GM18867 (cell line): ENCODE measurements around the gene DEPDC1.
A peak's percentile ranks its signal among the peaks of the same experiment; 100 is the strongest.
"Not testable (repeated sequence)": the region's sequence is repeated elsewhere in the genome, so short reads cannot be mapped to it uniquely, and the experiment has no call there.

Source experiments
- ATAC-seq: cut with Tn5 transposase; IDR thresholded peaks from one replicate; pipeline ENCODE4 v1.9.1; 2021; ENCODE audit warnings: mild to moderate bottlenecking, moderate library complexity; ENCODE audit not compliant: unreplicated experiment

Gene DEPDC1

DNA sequence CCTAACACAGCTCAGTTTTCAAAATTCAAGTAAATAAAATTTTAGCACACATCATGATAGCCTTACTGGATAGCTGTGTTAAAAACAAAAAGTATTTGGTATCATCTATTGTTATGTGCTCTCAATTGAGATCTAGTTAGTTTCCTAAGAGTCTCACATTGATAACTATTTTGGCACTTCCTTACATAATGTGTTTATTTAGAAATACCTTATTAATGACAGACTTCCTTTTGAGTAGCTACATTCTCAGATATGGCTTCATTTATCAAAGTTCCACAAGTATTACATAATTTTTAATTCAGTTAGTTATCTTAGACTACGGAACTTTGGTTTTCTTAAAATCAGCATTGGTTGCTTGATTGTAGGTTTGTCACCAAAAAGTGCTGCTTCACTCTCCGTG lies 20.3 kb downstream of the DEPDC1 start:
- not testable (repeated sequence) for ATAC-seq

DNA sequence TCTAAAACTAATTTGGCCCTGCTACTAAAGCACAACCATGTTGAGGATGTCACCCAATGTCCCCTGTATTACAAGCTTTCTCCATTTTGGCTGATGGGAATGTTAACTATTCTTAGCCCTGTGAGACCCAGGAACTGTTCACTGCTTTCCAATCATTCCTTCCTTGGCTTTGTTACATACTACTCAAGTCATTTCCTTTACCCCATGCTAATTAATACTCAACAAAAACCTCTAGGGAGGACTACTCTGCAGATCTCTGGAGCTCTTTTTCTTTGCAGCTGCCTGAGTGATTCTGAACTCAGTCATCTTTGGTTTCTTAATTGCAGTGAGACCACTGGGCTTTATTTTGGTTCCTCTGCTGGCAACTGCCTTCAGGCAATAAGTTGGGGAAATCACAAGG lies 23.8 kb downstream of the DEPDC1 start:
- no peak for ATAC-seq

DNA sequence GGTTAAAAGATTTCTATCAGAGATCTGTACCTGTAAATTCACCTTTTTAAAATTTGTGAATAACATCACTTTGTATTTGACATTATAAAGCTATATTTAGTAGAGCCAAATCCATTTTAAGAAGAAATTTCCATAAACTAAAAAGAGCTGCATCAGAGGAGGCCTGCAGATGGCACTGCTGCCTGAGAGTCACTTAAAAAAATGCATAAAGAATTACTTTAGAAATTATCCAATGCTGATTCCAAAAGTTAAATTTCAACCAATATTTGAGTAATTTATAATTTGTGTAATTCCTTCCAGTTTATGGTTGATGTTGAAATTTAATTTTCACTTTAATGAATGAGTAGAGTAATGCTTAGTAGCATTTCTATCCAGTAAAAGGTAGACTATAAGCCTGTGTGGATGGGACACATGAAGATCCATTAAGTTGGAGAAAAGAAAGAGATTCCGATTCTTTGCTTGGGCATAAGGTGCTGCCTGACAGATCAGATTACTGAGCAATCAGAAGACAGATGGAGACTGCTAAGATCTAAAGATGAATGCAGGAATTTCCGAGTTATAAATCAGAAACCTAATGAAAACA lies 26.4 kb downstream of the DEPDC1 start:
- no peak for ATAC-seq

DNA sequence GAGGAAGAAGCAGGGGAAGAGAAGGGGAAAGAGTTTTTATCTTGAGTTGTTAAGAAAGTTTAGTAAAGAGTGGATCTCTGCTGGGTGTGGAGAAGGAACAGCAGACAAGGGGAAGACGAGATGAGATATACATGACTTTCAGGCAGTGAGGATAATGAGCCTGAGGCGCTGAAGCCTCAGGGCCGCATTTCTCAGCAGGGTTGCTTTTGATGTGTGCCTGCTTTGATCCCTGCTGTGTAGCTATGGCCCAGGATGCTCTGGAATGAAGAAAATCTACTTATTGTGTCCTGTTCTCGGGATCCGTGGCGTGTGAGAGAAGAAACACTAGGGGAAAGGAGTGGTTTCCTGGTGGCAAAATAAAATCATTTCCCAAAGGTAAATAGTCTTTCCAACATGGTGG lies 32.0 kb downstream of the DEPDC1 start:
- ATAC-seq = no peak

DNA sequence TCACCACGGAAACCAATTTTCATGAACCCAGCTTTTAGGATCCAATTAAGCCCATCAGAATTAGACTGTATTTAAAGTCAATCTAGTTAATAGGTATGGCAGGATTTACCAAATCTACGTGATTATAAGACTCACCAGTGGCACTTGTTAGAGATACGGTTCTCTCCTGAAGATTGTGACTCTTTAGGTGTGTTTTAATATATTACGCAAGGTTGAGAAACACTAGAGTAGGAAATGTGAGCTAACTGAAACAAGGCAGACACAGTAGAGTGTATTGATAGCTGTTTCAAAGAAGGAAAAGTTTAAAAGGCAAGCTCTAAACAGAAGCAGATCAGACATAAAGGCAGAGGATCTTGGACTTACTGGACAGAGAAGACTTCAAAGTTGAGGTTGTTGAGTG lies 35.9 kb downstream of the DEPDC1 start:
- ATAC-seq = no peak

DNA sequence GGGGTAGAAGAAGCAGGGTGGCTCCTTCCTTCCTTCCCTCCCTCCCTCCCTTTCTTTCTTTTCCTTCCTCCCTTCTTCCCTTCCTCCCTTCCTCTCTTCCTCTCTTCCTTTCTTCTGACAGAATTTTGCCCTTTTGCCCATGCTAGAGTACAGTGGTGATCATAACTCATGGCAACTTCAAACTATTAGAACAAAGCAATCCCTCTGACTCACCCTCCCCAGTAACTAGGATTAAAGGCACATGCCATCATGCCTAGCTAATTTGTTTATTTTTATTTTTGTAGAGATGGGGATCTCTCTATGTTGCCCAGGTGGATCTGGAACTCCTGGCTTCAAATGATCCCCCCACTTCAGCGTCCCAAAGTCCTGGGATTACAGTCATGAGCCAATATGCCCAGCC lies 37.1 kb downstream of the DEPDC1 start:
- ATAC-seq = no peak

DNA sequence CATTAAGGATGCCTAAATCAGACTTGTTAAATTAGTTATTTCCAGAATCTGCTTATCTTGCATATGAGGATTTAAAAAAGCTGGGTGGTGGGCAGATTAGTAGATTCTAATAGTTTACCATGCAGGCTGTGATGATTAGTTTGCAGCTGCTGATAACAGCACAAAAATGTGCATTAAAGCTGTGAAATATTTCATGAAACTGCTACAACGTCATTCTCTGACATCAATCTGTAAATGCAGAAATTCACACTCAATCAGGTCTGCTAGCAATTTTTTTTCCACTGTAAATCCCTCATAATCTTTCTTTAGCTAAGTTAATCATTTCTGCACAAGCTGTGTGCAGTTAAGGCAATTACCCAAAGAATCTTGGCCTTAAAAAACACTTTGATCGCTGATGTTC lies 37.8 kb downstream of the DEPDC1 start:
- no peak for ATAC-seq

DNA sequence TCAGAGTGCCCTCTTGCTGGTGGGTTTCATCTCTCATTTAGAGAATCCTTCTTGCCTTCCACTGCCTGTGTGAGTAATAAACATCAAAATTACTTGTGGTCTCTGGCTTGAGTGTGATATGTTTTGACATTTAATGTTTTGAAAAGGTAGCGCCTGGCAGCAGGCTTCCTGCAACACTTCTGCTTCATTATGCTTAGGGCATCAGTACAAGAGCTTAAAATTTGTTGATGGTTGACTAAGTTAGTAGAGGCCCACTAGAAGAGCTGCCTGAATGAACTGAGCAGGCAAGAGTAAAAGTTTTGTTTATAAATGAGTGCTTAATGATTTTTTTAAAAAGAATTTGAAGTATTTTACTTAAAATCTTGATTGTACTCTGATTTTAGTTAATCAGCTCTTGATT lies 40.7 kb downstream of the DEPDC1 start:
- ATAC-seq = no peak

DNA sequence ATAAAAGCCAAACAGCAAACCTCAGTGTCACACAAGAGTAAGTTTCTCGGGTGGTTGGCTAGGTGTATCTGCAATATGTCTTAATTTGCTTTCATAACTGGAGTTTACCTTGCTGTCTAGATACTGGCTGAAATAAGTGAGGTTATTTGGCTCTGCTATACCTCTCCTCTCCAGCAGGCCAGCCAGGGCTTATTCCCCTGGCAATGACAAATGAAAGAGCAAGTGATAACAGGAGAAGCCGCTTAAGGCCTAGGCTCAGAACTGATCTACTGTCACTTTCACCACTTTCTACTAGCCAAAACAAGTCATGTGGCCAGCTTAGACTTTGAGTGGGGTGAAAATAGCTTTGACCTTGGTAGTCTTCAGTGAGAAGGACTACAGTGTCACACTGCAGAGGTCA lies 42.3 kb downstream of the DEPDC1 start:
- ATAC-seq = peak; percentile 89

DNA sequence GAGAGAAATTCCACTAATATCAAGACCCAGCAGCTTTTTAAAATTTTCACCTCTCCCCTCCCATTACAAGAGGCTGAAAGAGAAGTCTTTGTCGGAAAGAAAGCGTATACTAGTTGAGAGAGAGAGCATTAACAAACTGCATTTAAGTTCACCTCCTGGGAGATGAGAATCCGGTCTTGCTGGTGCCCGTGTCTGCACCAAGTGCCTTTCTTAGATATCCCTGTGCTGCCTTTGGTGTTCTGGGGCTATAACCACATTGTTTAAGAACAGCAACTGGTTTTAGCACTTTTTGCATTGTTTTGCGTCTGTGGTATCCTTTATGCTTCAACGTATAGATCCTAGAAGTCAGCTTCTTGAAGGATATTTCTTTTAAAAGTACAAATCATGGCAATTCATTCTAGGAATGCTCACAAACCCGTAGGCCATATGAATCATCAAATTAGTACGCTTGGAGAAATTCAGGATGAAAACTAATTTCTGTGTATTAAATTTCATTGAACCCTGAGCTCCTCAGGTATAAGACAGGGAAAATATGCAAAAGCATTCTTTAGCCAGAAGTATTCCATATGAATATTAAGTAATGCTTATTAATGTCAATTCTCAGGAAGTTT lies 43.7 kb downstream of the DEPDC1 start:
- ATAC-seq = no peak

DNA sequence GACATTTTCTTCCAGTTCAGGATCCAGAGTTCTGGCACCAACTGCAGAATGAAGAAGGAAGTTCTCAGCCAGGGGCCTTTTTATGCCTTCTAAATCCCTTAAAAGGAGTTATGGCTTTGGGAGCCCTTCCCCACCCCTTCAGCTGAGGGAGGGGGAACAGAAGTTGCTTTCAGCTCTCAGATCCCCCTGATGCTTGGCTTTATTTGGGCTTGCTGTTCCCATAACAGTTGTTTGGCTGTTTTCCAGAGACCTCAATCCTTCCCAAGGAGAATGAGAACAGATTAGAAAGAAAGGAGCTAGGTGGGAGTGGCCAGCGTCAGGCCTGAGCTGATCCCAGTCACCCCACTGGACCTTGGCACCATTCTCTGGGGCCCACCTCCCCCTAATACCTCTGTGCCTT lies 47.0 kb downstream of the DEPDC1 start, which contains the start of gene RPE65:
TSS of gene RPE65 (minus strand) at position 54 of the 400 bp plus-strand sequence. CDS start at position 5, 49 bp downstream.
- ATAC-seq = no peak

DNA sequence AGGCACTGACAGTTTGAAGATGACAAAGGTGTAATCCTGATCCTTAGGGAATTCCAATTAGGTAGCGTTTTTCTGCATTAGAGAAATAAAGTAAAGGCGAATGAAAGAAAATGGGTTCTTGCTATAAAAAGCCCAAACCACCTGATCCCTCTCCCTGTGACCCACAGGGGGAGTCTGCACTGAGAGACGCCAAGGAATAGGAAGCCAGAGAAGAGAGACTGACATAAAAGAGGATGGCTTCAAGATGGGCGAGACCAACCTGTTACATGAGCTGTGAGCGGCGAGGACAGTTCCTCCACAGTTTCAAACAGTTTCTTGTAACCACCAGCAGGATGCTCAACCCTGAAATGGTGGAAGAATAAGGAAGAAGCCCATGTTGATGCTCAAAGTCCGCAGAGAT lies 48.5 kb downstream of the DEPDC1 start:
- ATAC-seq = no peak

DNA sequence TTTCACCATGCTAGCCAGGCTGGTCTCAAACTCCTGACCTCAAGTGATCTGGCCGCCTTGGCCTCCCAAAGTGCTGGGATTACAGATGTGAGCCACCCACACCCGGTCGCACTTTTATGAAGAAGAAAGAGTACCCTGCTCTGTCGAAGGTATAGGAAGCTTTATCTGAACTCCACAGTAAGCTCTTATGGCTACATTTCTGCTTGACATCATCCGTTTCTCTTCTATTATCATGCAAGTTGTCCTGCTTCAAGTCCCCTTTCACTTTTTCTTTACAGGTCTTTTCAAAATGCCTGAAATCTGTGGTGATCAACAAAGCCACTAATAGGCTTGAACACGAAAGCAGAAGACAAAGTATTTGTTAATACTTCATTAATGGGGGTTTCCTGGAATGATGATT lies 51.2 kb downstream of the DEPDC1 start:
- no peak for ATAC-seq

DNA sequence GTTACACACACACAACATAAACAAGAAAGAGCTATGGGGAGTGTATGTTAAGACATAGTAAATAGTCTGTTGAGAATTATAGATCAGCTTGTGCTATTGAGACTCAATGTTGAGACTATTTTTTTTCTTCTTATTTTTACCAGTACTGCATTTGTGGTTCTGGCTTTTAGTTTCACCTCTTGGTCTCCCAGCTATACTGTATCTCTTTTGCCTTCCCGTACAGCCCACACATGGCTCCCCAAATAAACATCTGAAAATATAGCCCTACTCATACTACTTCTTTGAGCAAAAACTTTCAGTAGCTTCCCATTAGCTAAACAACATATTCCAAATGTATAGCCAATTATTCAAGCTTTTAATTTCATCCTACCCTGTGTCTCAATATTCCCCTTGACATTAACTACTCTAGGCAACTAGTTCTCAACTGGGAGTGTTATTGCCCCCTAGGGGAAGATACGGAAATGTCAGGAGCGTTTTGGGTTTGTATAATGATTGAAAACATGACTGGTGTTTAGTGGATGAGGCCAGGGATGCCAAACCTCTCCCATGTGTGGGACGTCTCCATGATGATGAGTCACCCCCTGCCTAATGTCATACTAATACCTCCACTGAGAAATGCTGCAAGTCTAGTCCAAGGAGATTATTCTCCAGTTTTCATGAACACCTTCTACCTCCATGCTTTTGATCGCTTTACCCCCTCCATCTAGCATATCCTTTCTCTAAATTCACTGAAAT lies 53.9 kb downstream of the DEPDC1 start:
- ATAC-seq = peak; percentile 93

DNA sequence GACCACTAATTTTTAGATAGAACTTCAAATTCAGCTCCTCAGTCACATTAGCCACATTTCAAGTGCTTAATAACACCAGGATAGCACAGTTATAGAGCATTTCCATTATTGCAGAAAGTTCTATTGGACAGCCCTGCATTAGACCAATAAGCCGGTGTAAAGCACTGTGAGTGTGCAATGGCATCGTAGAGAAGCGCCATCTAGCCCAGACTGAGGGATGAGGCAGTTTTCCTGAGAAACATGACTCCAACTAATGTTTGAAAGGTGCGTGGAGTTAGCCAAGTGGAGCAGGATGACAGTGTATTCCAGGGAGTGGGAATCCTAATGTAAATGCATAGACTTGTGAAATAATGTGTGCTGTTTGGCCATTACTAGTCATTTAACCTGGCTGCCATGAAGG lies 54.9 kb downstream of the DEPDC1 start:
- ATAC-seq = no peak

DNA sequence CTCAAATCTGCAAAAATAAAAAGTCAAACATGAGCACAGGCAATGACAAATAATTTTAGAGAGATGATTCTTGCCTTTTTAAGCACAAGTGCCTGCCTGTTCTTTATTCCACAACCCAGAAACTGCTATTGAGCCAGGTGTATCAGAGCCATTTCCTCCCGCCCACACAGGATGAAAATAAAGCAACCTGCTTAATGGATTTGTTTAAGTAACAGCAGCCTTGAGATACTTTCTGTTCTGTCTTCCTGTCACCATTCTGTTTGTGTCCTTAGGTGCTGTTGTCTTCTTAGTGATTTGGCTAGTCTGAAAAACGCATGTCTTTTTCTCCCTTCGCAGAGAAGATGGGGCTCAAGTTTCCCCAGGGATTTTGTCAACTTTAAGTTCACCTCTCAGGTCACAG lies 58.6 kb downstream of the DEPDC1 start:
- ATAC-seq = no peak

DNA sequence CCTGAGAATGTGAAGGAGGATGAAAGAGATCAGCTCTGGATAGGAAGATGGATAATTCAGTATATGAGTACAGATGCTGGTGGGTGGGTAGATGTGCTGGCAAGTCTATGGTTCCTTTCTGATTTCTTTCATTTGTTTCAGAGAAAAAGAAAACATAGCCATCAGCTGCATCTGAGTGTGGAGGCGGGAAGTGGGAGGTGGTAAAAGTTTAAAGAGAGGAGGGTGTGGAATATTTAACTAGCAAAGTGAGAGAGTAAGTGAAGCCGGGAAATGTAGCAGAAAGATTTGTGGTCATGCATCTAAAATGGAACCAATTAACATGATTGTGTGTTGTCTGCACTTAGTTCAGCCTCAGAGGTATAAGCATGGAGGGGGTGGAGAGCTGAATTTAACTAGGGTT lies 63.5 kb downstream of the DEPDC1 start:
- no peak for ATAC-seq

DNA sequence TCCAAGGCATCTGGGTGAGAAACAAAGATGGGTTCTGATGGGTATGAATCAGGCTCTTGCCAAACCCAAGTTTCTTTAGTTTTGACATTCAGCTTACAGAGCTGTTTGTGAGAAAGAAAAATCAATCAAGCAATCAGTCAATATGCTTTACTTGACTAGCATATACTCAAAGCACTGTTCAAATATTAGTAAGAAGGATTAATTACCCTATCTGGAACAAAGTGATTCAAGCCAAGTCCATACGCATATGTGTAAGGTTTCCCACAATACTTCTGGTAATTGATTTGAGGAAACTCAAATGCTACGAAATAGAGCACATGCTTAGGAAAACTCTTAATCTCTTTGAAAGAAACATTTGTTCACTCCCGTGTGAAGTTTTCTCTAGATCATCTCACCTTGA lies 65.8 kb downstream of the DEPDC1 start:
- ATAC-seq = no peak

DNA sequence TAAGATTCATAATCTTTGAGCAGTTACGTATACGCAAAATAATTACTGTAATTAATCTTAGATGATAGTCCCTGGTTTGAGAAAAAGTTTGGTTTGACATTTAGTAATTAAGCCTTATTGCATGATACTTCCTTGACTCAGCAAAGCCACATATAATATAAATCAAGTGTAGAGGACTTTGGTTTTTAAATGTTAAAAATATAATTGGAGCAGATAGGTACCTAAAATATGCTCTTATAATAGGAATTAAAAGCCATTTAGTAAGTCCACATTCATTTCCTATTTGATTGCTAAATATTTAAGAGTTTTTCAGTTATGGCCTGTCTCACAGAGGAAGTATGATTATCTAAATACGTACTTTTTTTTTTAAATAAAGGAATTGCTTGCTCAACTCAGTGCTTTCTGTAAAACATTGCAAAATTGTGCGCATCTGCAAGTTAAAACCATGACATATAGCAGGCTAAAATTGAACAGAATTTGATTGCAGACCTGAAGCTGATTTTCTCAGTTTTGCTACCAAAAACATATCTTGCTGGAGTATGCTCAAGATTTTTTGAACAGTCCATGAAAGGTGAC lies 67.6 kb downstream of the DEPDC1 start:
- no peak for ATAC-seq

DNA sequence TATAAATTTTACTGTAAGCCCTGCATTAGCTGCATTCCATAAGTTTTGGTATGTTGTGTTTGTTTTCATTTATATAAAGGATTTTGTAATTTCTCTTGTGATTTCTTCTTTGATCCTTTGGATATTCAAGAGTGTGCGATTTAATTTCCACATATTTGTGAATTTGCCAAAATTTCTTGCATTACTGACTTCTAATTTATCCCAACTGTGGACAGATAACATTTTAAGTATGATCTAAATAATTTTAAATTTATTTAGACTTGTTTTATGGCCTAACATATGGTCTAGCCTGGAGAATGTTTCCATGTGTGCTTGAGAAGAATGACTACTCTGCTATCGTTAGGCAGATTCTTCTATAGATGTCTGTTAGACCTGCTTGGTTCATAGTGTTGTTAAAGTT lies 70.3 kb downstream of the DEPDC1 start:
- no peak for ATAC-seq
